GM18507 (cell line): Measurements from ENCODE around the gene DRGX.
A peak's percentile ranks its signal among the peaks of the same experiment; 100 is the strongest.

Experiments
- DNase-seq: peaks from one replicate; pipeline ENCODE4 v3.0.0; 2011; ENCODE audit warnings: low read depth; ENCODE audit not compliant: insufficient read length; ENCODE audit errors: extremely low spot score
- FAIRE-seq: peaks from 2 replicates; lab custom pipeline; 2011; peaks lifted over from hg19 to GRCh38; lab: Jason Lieb, UNC

The DRGX gene

GRCh38 chr10:49352323-49352722 lies 43.6 kb downstream of the DRGX start:
- FAIRE-seq (no peak), DNase-seq (no peak)

- FAIRE-seq: no peak
- DNase-seq: no peak
Observed at GRCh38 chr10:49351669-49352068, 44.2 kb downstream of the DRGX start.

- DNase-seq (no peak), FAIRE-seq (no peak)
Observed at GRCh38 chr10:49350846-49351532, 44.9 kb downstream of the DRGX start.

GRCh38 chr10:49350138-49350537 lies 45.8 kb downstream of the DRGX start:
- FAIRE-seq (no peak), DNase-seq (no peak)

DNA sequence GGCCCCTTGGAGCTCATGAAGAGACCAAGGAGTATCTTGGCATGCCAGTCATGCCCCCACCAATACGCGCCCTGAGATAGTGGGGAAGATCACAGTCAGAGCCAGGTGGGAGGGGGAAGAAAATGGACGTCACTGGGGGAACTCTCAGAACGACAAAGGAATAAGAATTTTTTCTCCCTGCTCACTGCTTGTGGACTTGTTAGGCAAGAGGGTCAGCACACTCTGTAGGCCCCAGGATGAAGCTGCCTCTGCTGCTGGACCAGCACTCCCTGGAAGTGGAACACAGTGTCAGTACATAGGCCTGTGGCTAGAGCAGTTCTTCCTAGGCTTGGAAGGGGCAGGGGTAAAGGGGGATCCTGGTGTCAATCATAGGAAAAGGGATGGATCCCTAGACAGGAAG lies 46.5 kb downstream of the DRGX start:
- no peak for FAIRE-seq
- no peak for DNase-seq

GRCh38 chr10:49348593-49348992 lies 47.3 kb downstream of the DRGX start:
- no peak for DNase-seq
- FAIRE-seq: no peak

GRCh38 chr10:49347827-49348226 lies 48.1 kb downstream of the DRGX start:
- DNase-seq: no peak
- FAIRE-seq: no peak

DNA sequence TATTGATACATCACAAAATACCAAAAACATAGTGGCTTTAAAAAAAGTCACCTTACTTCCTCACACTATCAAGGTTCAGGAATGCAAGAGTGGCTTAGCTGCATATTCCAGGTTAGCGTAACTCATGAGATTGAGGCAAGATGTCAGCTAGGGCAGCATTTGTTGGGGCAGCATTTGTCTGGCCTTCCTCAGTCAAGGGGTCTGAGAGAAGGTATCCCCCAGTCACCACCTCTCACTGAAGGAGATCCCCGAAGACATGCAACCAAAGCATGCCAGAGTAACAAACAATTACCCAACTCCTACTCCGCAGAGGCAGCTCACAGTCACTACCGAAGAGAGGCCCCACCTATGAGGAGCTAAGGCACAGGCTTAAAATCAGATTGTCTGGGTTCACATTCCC lies 48.5 kb downstream of the DRGX start:
- DNase-seq (no peak), FAIRE-seq (no peak)

DNA sequence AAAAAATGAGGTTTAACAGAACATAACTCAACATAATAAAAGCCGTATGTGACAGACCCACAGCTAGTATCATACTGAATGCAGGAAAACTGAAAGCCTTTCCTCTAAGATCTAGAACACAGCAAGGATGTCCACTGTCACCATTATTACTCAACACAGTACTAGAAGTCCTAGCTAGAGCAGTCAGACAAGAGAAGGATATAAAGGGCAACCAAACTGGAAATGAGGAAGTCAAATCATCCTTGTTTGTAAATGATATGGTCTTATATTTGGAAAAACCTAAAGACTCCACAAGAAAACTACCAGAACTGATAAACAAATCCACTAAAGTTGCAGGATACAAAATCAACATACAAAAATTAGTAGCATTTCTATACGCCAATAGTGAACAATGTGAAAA lies 51.0 kb downstream of the DRGX start:
- no peak for FAIRE-seq
- no peak for DNase-seq

DNA sequence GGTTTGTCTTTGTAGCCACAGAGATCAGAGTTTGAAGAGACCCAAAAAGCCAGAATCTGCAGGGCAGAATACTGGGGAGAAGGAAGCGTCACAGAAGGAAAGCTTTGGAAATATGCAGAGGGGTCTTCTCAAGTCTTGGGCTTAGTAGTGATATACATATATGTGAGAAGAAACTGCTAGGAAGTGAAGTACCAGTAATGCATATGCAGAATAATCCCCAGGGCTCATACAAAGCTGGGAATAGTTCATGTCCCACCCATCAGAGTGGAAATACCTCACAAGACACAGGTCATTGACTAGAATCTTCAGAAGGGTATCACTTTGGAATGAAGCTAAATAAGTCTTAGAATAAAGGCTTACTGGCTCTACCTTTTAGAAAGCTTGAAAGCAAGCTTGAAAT lies 57.3 kb downstream of the DRGX start:
- no peak for FAIRE-seq
- no peak for DNase-seq

DNA sequence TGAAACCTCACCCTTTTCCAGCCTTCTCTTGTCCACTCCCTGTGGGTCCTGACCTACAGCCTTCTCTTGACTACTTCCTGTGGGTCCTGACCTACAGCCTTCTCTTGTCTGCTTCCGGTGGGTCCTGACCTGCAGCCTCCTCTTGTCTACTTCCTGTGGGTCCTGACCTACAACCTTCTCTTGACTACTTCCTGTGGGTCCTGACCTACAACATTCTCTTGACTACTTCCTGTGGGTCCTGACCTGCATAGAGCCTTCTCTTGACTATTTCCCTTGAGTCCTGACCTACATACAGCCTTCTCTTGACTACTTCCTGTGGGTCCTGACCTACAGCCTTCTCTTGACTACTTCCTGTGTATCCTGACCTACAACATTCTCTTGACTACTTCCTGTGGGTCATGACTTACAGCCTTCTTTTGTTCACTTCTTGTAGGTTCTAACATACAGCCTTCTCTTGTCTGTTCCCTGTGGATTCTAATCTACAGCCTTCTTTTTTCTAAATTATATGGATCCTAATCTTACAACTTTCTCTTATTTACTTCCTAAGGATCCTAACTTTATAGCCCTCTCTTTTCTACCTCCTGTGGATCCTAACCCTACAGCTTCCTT lies 60.4 kb downstream of the DRGX start:
- FAIRE-seq (no peak), DNase-seq (no peak)

DNA sequence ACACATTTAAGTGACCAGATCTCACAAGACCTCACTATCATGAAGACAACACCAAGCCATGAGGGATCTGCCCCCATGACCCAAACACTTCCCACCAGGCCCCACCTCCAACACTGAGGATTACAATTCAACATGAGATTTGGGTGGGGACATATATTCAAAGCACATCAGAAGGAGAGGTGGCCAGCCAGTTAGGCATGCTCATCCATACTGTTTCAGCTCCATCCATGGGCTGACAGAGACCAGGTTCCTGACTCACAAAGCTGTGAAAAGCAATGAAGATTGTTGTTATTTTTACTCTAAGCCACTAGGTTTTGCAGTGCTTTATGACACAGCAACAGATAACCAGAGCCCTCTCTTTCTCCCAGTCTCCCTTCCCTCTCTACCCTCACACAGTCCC lies 60.9 kb downstream of the DRGX start:
- FAIRE-seq: peak; percentile 9
- DNase-seq: no peak

DNA sequence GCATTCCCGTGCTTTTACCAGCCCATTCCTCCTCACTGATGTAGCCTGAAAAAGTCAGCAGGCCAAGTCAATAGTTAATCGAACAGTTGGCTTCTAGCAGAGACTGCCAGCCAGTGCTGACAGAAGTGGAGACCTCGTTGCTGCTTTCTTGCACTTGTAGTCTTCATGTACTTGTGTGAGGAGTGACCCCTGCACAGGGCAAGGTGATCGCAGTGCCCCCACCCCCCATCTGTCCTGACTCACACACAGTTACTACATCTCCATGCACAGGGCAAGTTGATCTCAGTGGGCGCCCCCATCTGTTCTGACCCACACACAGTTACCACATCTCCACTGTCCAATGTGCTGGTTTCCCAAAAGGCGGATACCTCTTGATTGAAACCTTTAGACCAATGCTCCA lies 62.7 kb downstream of the DRGX start:
- FAIRE-seq (no peak), DNase-seq (no peak)

GRCh38 chr10:49332768-49333167 lies 63.1 kb downstream of the DRGX start:
- no peak for FAIRE-seq
- DNase-seq: no peak

DNA sequence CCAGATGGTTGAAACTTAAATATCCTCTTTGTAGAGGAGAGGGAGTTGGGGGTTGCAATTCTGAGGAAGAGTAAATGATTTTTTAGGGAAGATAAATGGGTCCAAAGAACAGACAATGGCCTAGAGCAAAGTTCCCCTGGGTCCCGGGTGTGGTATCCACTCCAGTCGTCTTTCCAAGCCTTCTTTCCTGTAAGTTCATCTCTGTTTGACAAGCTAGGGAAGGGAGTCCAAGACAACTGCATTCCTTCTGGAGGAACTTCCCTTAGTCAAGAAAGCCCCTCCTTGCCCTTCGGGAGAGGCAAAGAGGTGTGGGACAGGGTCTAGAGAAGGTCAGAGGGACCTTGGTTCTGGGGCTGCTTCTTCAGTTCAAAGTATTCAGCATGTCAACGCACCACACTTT lies 63.6 kb downstream of the DRGX start:
- FAIRE-seq (no peak), DNase-seq (no peak)

DNA sequence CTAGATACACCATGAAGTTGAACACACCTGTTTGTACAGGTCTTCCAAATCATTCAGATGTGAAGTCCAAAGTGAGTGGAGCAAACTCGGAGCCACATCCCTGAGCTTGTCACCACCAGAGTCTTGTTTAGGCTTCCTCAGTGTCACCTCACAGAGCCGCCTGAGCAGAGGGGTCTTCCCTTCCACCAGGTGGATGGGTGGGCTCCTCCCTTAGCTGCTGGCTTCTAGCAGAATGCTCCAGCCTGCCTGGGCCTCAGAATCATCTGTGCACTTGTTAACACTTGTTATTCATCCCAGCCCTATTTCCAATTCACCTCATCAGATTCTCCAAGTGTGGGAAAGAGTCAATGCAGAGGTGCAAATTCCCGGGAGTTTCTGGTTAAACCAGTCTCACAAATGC lies 64.5 kb downstream of the DRGX start:
- DNase-seq (no peak), FAIRE-seq (no peak)

DNA sequence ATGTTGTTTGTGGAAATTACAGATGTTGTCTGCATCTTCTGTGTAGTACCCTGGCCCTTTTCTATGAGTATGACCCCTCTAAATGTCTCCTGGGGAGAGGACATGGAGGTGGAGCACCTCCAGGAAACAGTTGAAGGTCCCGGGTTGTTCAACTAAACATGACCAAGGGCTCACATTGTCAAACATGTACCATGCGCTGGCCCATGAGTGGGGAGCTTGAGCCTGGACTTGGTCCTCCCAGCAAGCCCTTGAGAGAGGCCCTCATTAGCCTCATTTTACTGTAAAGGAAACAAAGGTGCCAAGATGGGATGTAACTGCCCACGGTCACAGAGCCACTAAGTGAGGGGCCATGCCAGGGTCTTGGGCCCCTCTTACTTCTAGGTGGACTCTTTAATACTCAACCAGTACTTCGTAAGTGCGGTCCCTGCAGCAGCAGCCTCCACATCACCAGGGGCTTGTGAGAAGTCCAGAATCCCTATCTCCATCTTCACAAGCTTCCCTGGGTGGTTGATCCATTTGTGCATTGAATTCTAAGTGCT lies 65.7 kb downstream of the DRGX start:
- DNase-seq: no peak
- FAIRE-seq: no peak

DNA sequence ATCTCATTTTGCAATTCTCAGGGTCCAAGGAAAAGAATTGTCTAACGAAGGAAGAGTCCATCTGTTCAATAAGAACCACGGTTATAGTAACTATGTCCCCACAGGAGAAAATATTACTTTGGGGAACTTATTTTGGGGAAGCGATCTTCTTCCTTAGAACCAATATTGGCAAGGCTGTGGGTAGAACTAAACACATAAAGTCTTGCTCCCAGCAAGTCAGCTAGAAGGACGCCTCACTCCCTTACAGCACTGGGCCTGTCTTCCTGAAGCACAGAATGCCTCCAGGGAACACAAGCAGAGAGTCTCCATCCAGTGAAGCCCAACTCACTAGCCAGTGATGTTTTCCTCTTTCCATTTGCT lies 66.8 kb downstream of the DRGX start:
- DNase-seq (no peak), FAIRE-seq (no peak)

DNA sequence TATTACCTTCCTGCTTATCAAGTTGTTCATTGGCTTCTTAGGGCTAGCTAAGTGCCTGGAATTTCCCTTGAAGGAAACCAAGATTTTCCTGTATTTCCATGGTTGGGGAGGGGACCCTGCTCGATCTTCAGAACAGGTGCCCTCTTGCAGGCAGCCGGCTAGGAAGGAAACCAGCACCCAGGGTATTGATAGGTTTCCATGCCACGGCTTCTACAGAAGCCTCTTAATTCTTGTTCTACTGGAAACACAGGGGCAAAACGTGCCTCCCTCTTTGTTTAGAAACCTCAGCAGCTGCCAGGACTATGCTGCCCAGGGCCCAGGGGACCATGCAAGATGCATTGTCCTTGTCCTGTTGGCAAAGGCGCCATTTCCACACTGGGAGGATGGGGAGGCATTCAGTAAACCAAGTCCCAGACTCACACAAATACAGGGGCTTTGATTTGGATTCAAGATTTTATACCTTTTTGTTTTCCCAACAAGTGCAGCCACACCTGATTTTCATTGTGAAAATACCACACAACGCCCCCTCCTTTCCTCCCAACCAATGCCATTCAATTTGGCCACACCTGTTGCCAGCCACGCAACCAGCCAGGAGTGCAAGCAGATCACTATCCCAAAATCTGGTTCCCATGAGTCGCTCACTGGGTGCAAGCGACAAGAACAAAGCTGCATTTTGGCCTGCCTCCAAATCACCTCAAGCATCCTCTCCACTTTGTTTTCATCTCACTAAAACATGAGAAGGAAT lies 67.3 kb downstream of the DRGX start:
- FAIRE-seq: no peak
- DNase-seq: no peak

- no peak for FAIRE-seq
- no peak for DNase-seq
Observed at GRCh38 chr10:49327036-49327813, 68.7 kb downstream of the DRGX start.
